DMS 273 (cell line): ENCODE results near the gene PAIP1.
A peak's percentile ranks its signal among the peaks of the same experiment; 100 is the strongest.
"Not testable (repeated sequence)": the region's sequence is repeated elsewhere in the genome, so short reads cannot be mapped to it uniquely, and the experiment has no call there.

Experiments used
- DNase-seq: peaks from one replicate; lab custom pipeline; 2025; ENCODE audit not compliant: unreplicated experiment; lab: John Stamatoyannopoulos, UW

PAIP1 gene

DNA sequence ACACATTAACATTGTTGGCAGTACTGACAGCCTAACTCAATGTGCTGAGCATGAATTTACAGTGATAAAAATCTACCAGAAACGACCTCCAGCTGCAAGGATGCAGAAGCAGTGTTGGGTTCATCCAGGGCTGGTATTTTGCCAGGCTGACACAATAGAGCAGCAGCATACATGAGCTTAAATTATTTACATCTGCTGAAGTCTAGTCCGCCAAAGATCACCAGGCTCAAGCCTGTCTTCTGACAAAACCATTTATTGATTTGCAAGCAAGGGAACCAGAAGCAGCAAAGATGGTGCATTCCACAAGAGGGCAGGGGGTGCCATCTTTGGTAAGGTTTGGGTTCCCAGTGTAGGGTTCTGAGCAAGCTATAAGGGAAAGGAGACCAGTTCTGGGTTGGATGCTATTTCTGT lies 33.2 kb downstream of the PAIP1 start:
- DNase-seq = no peak

DNA sequence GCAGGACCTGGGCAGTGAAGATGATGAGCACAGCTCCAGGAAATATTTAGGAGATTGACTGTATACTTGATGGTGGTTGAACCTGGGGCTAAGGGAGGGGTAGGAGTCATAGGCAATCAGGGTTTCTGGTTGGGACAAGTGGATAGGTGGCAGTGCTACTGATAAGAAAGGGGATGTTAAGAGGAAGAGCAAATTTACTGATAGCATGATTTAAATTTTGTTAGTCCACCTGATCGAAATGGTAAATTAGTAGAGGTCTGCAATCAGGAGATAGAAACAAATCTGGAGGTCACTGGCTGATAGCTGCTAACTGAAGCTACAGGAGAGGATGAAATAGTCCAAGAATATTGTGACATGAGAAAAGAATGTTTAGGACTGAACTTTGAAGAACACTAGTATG lies 36.3 kb downstream of the PAIP1 start:
- no peak for DNase-seq

DNA sequence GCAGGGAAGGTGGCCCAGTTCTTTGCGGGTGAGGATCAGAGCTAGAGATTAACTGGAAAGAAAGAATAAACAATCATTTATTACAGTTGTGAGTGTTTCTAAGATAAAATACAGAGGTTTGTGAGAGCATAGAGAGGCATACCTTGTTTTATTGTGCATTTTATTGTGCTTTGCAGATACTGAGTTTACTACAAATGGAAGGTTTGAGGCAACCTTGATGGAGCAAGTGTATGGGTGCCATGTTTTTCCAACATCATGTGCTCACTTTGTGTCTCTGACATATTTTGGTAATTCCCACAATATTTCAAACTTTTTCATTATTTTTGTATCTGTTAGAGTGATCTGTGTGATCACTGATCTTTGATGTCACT lies 41.2 kb downstream of the PAIP1 start:
- peak; percentile 43 for DNase-seq

DNA sequence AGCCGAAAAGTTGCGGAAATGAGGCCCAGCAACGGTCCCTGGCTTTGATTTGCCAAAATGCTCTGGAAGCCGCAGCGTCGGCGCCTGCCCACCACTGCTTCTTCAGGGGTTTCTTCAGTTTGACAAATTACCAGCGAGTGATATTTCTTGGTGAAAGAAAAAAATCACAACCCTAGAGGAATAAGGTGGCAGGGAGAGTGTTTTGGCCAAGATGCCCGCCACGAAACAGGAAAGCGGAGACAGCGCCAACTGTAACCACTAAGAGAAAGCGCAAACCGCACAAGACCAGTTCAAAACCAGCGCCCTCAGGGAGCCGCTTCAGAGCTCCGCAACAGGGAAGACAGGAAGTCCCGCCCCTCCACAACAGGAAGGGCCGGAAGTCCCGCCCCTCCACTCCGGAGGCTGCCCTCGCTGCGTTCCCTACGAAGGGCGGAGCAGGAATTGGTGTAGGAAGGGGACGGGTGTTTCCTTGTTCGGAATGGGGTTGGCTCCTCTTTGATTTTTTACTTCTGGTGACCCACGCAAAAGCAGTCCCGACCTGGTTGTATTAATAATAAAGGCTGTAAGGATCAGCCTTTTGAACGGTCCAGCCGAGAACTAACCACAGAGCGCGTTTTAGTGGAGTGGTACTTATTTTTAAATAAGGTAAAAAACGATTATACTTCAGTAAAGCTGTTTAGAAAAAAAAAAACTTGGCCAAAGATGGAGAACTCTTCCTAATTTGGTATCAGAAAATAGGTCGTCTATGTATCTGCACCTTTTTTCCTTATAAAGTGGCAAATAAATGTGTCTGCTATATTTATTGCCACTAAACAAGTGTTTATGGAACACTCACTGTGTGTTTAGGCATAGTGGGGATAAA lies 41.8 kb downstream of the PAIP1 start, which contains the start of gene C5orf34:
Gene C5orf34 (minus strand): TSS at position 333 of the 862 bp plus-strand sequence. CDS start 5,809 bp downstream, outside the sequence.
- DNase-seq = peak; percentile 99

DNA sequence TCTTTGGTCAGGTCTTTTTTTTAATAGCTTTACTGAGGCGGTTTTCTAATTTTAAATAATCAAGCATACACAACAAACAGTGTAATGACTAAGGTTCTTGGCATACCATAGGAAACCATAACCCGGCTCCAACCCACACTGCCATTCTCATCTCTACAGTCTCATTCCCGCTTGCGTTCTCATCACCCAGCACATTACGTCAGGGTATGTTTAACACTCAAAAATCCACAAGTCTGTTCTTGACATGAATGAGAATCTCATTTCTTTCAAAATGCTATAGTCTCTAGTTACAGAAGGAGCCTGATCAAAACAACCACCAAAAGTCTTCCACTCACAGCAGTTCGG lies 42.4 kb downstream of the PAIP1 start:
- DNase-seq = peak; percentile 81

DNA sequence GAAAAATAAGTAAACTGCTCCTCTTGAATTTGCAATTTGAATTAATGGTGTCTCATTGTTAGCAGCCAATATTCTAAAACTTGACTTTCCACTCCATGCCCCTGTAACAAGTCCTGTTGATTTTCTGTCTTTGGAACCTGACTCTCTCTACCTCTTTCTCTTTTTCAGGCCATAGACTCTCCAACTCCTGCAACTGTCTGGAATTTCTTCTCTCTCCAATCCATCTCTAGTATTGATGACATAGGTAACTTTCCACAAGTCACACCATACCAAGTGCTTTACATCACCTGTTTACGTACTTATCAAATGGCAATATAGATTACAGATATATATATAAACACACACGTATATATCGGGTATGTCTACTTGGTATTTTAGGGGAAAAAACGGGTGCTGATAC lies 42.9 kb downstream of the PAIP1 start:
- no peak for DNase-seq

DNA sequence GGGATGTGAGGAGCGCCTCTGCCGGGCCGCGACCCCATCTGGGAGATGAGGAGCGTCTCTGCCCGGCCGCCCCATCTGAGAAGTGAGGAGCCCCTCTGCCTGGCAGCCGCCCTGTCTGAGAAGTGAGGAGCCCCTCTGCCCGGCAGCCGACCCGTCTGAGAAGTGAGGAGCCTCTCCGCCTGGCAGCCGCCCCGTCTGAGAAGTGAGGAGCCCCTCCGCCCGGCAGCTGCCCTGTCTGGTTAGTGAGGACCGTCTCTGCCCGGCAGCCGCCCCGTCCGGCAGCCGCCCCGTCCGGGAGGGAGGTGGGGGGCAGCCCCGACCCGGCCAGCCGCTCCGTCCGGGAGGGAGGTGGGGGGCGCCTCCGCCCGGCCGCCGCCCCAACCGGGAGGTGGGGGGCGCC lies 45.8 kb downstream of the PAIP1 start:
- DNase-seq = not testable (repeated sequence)

DNA sequence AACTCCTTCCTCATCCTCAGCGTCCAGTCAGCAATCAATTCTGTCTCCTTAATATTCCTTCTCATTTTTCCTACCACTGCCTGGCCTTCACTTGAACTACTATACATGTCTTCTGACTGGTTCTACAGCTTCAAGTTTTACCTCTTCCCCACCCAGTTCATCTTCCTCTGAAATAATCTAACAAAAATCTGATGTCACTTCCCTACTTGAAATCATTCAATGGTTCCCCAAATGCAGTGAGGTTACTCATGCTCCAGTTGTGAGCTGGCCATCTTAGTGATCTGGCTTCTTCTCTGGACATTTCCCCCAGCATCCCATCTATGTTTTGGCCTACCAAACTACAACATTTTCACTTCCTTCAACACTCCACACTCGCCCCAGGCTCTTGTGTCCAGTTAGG lies 58.3 kb downstream of the PAIP1 start:
- DNase-seq = no peak

DNA sequence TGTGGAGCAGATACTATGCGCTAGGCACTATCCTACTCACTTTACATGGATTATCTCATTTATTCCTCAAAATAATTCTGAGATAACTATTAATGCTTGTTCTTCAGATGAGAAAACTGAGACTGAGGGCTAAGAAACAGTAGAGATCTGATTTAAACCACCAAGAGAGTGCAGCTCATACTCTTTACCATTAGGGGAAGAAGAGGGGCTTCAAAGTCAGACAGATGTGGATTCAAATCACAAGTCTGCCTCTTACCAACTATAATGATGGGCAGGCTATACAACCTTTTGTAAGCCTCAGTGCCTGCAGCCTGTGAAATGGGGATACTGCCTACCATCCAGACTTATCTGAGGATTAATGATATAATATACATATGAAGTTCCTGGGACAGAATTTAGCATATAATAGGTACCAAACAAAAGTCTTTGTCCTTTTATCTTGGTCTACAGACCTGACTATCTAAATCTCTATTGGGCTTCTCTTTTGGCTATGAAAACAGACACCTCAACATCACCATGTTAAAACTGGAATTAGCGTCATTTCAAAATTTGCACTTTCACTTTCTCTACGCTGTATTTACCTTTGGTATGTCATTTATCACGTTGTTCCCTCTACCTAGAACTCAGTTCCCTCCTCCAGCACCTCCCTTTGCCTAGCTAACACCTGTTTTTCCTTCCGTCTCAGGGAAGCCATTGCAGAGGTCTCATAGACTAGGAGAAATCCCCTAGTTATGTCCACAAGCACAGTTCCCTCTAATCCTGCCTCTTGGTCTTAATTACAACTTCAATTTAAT lies 59.4 kb downstream of the PAIP1 start:
- no peak for DNase-seq

DNA sequence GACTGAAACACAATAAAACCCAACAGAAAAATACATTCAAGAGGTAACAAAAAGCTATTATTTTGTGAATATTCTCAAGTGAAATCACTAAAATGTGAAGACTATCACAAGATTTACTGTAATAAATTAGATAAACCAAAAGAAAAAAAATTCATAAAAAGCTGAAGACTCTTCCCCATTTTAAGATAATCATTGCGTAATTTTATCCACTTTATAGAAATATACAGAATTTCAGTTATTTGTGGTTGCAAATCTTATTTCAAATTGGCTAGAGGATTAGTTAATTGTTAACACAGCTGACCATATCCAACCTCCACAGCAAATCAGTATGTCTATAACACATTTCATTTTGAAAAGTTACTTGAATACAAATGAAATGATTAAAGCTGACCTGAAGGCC lies 65.6 kb downstream of the PAIP1 start:
- no peak for DNase-seq

DNA sequence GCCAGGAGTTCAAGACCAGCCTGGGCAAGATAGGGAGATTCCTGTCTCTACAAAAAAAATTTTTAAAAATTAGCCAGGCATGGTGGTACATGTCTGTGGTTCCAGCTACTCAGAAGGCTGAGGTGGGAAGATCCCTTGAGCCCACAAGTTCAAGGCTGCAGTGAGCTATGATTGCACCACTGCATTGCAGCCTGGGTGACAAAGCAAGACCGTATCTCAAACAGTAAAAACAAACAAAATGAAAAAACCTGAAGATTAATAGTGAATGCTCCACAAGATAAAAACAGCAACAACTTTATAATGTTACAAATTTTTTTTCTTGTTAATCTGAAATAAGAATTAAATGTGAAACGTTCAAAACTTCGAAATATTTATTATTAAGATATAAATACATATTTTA lies 70.5 kb downstream of the PAIP1 start:
- no peak for DNase-seq

DNA sequence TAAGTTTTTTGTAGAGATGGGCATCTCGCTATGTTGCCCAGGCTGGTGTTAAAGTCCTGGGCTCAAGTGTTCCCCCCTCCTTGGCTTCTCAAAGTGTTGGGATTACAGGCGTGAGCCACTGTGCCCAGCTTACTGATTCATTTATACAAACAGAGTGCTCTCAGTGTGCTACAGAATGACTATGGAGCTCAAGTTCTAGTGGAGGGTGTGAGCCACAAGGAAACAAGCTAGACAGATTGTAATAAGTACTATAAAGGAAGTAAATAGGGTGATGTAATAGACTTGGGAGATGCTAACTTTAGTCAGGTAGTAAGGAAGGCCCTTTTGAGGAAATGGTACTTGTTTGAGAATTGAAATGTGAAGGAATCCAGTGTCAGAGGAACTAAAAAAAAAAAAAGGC lies 71.5 kb downstream of the PAIP1 start:
- no peak for DNase-seq

DNA sequence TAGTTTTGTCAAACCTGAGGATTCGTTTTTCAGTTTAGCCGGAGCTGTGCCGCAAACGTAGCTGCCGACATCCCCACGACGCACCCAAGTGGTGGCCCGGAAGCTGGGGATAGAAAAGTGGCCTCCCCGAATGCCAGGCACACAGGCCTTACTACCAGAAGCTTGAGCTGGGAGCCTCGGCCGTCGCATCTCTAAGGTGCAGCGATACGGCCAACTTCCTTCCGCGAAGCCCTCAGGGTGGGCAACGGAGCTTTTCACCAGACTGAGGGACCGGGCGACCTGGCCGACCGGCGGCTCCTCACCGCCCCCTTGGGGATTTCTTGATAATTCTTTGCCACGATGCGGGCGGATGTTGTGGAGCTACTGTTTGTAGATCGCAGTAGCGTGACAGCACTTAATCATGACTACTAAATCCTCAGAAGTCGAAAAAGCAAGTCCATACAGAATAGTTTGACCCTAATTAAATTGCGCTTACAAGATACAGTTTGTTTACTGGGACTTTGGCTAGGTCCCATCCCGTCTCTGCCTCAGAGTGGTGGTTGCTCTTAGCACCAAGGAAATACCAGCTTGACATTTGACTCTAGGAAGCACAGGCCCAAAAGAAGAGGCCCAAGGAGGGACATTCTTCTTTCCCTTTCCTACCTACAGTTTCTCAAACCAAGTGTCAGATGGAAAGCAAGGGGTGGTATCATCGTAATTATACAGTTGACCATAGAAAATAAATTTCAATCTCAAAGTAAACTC lies 72.6 kb downstream of the PAIP1 start:
- DNase-seq = peak; percentile 95

DNA sequence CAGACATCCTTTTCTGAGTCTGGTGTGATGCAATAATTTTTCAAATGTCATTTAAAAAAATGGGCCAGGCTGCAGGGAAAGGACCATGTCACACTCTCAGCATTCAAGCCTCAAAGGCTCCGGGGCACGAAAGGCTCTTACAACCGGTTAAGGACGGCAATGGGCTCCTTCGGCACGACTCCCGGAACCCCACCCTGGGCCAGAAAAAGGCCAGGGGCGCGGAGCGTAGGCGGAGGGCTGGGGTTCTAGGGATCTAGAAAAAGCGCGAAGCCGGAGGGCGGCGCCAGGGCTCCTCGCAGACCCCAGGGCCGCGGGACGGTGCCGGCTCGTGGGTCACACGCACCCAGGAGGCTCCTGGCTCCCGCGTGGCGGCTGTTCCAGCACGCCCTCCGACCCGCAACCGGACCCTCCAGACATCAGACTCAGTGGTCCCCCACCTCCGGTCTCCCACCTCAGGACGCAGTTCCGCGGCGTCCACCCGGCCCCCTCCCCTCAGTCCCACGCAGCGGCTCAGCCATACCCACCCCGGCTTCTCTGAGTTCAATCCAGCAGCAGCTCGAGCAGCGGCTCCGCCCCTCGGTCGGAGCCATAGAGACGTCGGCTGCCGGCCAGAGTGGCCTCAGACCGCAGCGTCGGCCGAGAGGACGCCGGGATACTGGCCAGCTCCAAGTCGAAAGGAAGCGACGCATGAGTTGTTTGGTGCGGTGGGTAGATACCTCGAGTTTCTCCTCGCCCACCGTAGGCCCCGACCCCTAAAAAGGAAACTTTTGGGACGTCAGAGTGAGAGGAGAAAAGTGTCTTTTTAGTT lies 73.4 kb downstream of the PAIP1 start, which contains the start of gene TMEM267:
Gene TMEM267 (minus strand): TSS at position 568 of the 808 bp plus-strand sequence. CDS start 29,896 bp downstream, outside the sequence.
- DNase-seq = peak; percentile 97

DNA sequence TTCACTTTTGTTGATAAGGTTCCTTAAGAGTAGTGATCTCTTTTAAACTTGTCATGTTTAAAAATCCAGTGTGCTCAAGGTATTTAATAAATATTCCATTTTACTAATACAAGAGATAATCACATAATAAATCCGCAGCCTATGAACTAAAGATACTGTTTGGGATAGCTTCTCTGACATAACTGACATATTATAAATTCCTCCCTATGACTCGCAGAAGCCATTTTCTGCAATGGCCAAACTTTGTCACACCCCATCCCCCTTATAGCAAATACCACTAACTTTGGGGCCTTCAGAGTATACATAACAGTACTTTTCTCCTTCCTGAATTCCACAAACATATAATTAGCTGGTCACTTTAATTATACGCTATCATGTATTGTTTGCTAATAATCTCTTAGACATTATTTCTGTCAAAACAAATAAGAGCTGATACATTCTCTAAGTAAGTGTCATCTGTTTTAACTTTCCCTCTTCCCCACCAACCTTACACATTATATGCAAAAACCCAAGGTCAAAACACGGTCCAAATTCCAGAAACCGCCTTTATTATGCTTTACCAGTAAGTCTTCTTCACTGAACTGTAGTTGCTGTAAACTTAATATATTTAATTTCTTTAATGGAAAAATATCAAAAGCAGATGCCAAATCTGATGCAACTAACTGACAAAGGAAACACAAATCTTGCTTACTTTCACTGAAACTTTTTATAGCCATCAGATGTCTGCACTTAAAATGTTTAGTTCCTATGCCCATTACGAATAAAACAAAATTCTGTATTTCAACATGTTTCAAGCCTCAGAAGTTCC lies 74.2 kb downstream of the PAIP1 start:
- DNase-seq = peak; percentile 28
